K562 (cell line): ENCODE measurements around the gene AGRP. TPM values are rescaled to one million over a fixed set of nuclear protein-coding genes. Genes with fewer than 3 reads are reported as not detected.

ENCODE experiments used
- ATAC-seq: fragments of 200-7000 bp; cut with Tn5 transposase; 3 replicates; pipeline ENCODE4 v1.9.1; 2020; ENCODE audit warnings: moderate library complexity
- BruUV-seq: library from RNA; stranded (reverse); fragments of 400-500 nt; replicated peaks from 2 replicates; lab custom pipeline; 2021; lab: Mats Ljungman, UMichigan
- CTCF ChIA-PET: fragments of 300-600 bp; formaldehyde crosslinking; extraction: SDS; loops from one replicate; lab custom pipeline; 2021; ENCODE audit warnings: low intra/inter-chr PET ratio; lab: Yijun Ruan, JAX
- POLR2A ChIA-PET: fragments of 300-600, 350-650 bp; sonication (Branson Sonifier 250); formaldehyde crosslinking; extraction: SDS; loops from one replicate; lab custom pipeline; 2021; ENCODE audit warnings: antibody characterized with exemption, inconsistent platforms; lab: Yijun Ruan, JAX
- DNase-seq, 4 experiments: peaks; one replicate each; pipeline versions ENCODE4 v3.0.0 to v3.0.0-alpha.2; 2011 to 2018; ENCODE audit warnings: low spot score in 3 of 4, mixed read lengths in 3 of 4; ENCODE audit errors: extremely low read depth in 1 of 4
- FAIRE-seq: peaks from 2 replicates; lab custom pipeline; 2011; peaks lifted over from hg19 to GRCh38; lab: Jason Lieb, UNC
- H2AFZ ChIP-seq: 2 replicates; pipeline ENCODE4 v1.6.0; 2011; ENCODE audit warnings: low read depth, low read length, control low read depth, inconsistent platforms
- H3K27ac ChIP-seq: fragments of 200-600 bp; 3 replicates; pipeline ENCODE4 v1.8.0; 2011; ENCODE audit warnings: low read depth, mild to moderate bottlenecking, control low read depth, inconsistent platforms, low read length, moderate library complexity, mixed read lengths; ENCODE audit errors: extremely low read depth
- H3K27me3 ChIP-seq, 2 experiments: fragments of 300-600 bp in 1 of 2; 2 replicates in 1 of 2; 3 replicates in 1 of 2; pipeline versions ENCODE4 v1.6.0 to v1.8.0; 2011; ENCODE audit warnings: inconsistent platforms in 2 of 2, low read length in 2 of 2, mild to moderate bottlenecking in 1 of 2, mixed read lengths in 1 of 2, moderate library complexity in 1 of 2; ENCODE audit not compliant: control insufficient read depth in 2 of 2, insufficient read depth in 2 of 2
- H3K36me3 ChIP-seq: fragments of 300-600 bp; 3 replicates; pipeline ENCODE4 v1.8.0; 2011; ENCODE audit warnings: mild to moderate bottlenecking, low read length, inconsistent platforms; ENCODE audit not compliant: control insufficient read depth, insufficient read depth
- H3K4me1 ChIP-seq, 2 experiments: fragments of 200-600 bp in 1 of 2; replicated peaks in 1 of 2; 2 replicates in 1 of 2; 3 replicates in 1 of 2; pipeline versions ENCODE4 v1.5.1 to v1.8.0; 2011; ENCODE audit warnings: inconsistent platforms in 2 of 2, low read length in 2 of 2, mild to moderate bottlenecking in 1 of 2, mixed read lengths in 1 of 2, moderate library complexity in 1 of 2; ENCODE audit not compliant: control insufficient read depth in 2 of 2, insufficient read depth in 2 of 2
- H3K4me2 ChIP-seq: 2 replicates; pipeline ENCODE4 v1.6.1; 2011; ENCODE audit warnings: low read length, control low read depth, inconsistent platforms, mixed read lengths; ENCODE audit not compliant: insufficient read depth
- H3K4me3 ChIP-seq: fragments of 200-600 bp; sonication (generic), shearing (Covaris generic); 2 replicates; pipeline ENCODE4 v1.5.1; 2016; ENCODE audit warnings: control low read depth, inconsistent platforms
- H3K79me2 ChIP-seq: fragments of 200-600 bp; 3 replicates; pipeline ENCODE4 v1.8.0; 2011; ENCODE audit warnings: low read length, inconsistent platforms; ENCODE audit not compliant: control insufficient read depth, insufficient read depth
- H3K9ac ChIP-seq, 2 experiments: 2 replicates each; pipeline versions ENCODE4 v1.6.0 to v1.6.1; 2011; ENCODE audit warnings: low read depth in 2 of 2, low read length in 2 of 2, control low read depth in 1 of 2, inconsistent platforms in 1 of 2, mild to moderate bottlenecking in 1 of 2, mixed read lengths in 1 of 2; ENCODE audit not compliant: insufficient read depth in 1 of 2
- H3K9me1 ChIP-seq: one replicate; pipeline ENCODE4 v1.6.0; 2011; ENCODE audit warnings: inconsistent platforms, mild to moderate bottlenecking, low read length, moderate library complexity; ENCODE audit not compliant: control insufficient read depth, insufficient read depth
- H3K9me3 ChIP-seq: replicated peaks from 2 replicates; pipeline ENCODE4 v1.5.1; 2011; ENCODE audit warnings: low read depth, low read length, inconsistent platforms; ENCODE audit not compliant: control insufficient read depth, insufficient read depth
- H4K20me1 ChIP-seq: replicated peaks from 2 replicates; pipeline ENCODE4 v1.6.1; 2011; ENCODE audit warnings: low read length, inconsistent platforms, mixed read lengths; ENCODE audit not compliant: control insufficient read depth, insufficient read depth
- FOXM1 ChIP-seq, 2 experiments: fragments of 450-650 bp in 1 of 2; sonication (generic) in 1 of 2; formaldehyde crosslinking in 1 of 2; IDR thresholded peaks; 2 replicates each; pipeline versions ENCODE4 v1.6.1 to v1.9.0; 2017 to 2022; ENCODE audit warnings: low read depth in 2 of 2, mild to moderate bottlenecking in 2 of 2, missing genetic modification reagents in 1 of 2, moderate library complexity in 1 of 2
- WGBS: fragments of 100-300 bp; shearing (Covaris generic); methylation state at CpG from one replicate; pipeline ENCODE4 v1.1.6; 2016; ENCODE audit warnings: low coverage, mixed read lengths; ENCODE audit not compliant: insufficient coverage; ENCODE audit errors: missing lambda C conversion rate; 5-methylcytosine and 5-hydroxymethylcytosine counted together
- in situ Hi-C: fragments of 300-500 bp; cut with MboI; formaldehyde crosslinking; loops from 4 replicates; pipeline ENCODE4 v1.15.0; 2018; ENCODE audit warnings: inconsistent platforms, mixed read lengths
- intact Hi-C: fragments of 100-400 bp; cut with micrococcal nuclease; formaldehyde crosslinking; loops from 2 replicates; pipeline ENCODE4 v1.14.2; 2022
- polyA plus RNA-seq, 8 experiments: library from polyadenylated mRNA; depleted of rRNA in 4 of 8; stranded (reverse) in 5 of 8; unstranded in 3 of 8; fragments of >200 nt; fragmentation: Nextera tagmentation in 2 of 8; fragmentation: Illumina TruSeq in 1 of 8; extraction: Ambion mirVana in 2 of 8; extraction: Trizol in 1 of 8; gene quantifications; 2 replicates each; pipeline versions ENCODE4 v1.2.1 to v1.2.3, GENCODE V29; 2011 to 2014; ENCODE audit warnings: inconsistent platforms in 1 of 8, missing spikeins in 1 of 8
- total RNA-seq, 7 experiments: library from RNA; depleted of rRNA in 6 of 7; stranded (reverse); fragments of >200 nt in 6 of 7; fragmentation: Illumina TruSeq in 2 of 7; extraction: Trizol in 2 of 7; gene quantifications; 2 replicates each; pipeline versions ENCODE4 v1.2.1 to v1.2.3, GENCODE V29; 2011 to 2021; ENCODE audit warnings: low replicate concordance in 1 of 7
- TF ChIP-seq, protein P1 (sequence below): fragments of 200-400 bp; formaldehyde crosslinking; IDR thresholded peaks from 2 replicates; pipeline ENCODE4 v1.6.1; 2017; ENCODE audit warnings: mild to moderate bottlenecking, low read depth, low read length, moderate library complexity
- TF ChIP-seq, protein P2 (sequence below), 2 experiments: fragments of 450-650 bp in 1 of 2; sonication (generic) in 1 of 2; formaldehyde crosslinking in 1 of 2; IDR thresholded peaks; 2 replicates each; pipeline versions ENCODE4 v1.7.1 to v1.9.0; 2016 to 2022; ENCODE audit warnings: inconsistent platforms in 1 of 2, mild to moderate bottlenecking in 1 of 2, missing genetic modification reagents in 1 of 2
- TF ChIP-seq, protein P3 (sequence below): fragments of 250-450 bp; sonication (Bioruptor Pico); IDR thresholded peaks from 2 replicates; pipeline ENCODE4 v1.9.0; 2021; ENCODE audit warnings: mild to moderate bottlenecking, inconsistent platforms

The AGRP gene
- total and polyA plus RNA-seq, 9 of the 15 experiments (the other 6 are each of a cell fraction or from before 2014, with no cell fraction given): not detected

DNA sequence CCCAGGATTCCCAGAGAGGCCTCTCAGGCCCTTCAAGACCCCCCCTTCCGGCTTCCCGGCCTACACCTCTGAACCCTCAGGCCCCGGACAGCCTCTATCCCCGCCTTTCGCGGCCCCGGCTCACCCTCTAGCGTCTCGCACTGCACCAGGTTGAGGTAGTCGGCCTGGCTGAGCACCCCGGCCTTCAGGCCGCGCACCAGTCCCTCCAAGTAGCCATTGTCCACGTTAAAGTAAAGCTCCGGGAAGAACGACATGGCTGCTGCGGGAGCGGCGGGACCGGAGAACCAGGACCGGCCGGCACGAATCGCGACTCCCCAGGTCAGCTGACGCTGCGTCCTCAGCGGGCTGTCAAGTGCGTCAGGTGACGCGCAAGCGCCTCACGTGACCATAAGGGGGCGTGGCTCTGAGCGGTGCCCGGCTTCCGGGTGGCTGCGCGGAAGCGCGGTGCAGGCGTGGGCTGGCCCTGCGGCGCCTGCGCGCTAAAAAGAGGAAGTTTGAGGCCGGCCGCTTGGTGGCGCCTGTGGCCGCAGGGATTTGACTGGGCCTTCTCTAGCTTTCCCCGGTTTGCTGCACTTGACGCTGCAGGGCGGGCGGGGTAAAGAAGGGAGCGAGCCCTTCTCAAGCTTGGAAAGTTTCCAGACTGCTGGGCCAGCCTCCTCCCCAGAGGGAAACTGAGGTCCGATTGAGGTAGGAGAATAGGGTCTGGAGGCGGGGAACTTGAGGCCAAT, 2.4 kb downstream of the AGRP start, which contains the start of gene ATP6V0D1:
Gene ATP6V0D1 (minus strand): TSS at position 325 of the 728 bp plus-strand sequence. CDS start 71 bp downstream, at position 254.
- in situ Hi-C loops: no loop called here
- H3K36me3 ChIP-seq: peaks cover 17% of the 10 kb centered on the region; the same call in 2 of the 3 replicates
- under 1% methylated on average over 53 of the region's 57 CpGs for WGBS
- peak within 1 kb of the TSS; percentile 91 to 96 for H3K9ac ChIP-seq
- H3K9me3 ChIP-seq: no peaks in the 10 kb centered on the region
- peak within 1 kb of the TSS; percentile 91 for H3K27ac ChIP-seq
- no TSS peak for BruUV-seq
- H3K4me1 ChIP-seq: peaks cover 22 to 31% of the 10 kb centered on the region in 2 experiments
- intact Hi-C loops: loop anchor here (1.0 kb wide), 1 partner anchor 33 kb away; no protein-coding TSS in a partner anchor
- peak within 1 kb of the TSS; percentile 95 for H2AFZ ChIP-seq
- CTCF ChIA-PET: interaction anchor here (0.5 to 1.6 kb wide), 4 partner anchors 17 to 559 kb away, joined by 3 to 12 read pairs (median 3); no protein-coding TSS in a partner anchor
- FAIRE-seq (peak; percentile 94), ATAC-seq (peak; percentile 93), DNase-seq (peak; percentile 96 to 99 (median 97))
- POLR2A ChIA-PET: interaction anchor here (0.5 to 2.0 kb wide), 8 partner anchors 9 to 738 kb away, joined by 3 to 7 read pairs (median 4); no protein-coding TSS in a partner anchor
- no peaks in the 10 kb centered on the region for H4K20me1 ChIP-seq
- H3K4me2 ChIP-seq: peak within 1 kb of the TSS; percentile 99
- no peaks in the 10 kb centered on the region for H3K27me3 ChIP-seq
- H3K4me3 ChIP-seq: peak within 1 kb of the TSS; percentile 80
- peaks cover 59% of the 10 kb centered on the region for H3K79me2 ChIP-seq
- no peaks in the 10 kb centered on the region for H3K9me1 ChIP-seq
- TF ChIP-seq, protein P1, sequence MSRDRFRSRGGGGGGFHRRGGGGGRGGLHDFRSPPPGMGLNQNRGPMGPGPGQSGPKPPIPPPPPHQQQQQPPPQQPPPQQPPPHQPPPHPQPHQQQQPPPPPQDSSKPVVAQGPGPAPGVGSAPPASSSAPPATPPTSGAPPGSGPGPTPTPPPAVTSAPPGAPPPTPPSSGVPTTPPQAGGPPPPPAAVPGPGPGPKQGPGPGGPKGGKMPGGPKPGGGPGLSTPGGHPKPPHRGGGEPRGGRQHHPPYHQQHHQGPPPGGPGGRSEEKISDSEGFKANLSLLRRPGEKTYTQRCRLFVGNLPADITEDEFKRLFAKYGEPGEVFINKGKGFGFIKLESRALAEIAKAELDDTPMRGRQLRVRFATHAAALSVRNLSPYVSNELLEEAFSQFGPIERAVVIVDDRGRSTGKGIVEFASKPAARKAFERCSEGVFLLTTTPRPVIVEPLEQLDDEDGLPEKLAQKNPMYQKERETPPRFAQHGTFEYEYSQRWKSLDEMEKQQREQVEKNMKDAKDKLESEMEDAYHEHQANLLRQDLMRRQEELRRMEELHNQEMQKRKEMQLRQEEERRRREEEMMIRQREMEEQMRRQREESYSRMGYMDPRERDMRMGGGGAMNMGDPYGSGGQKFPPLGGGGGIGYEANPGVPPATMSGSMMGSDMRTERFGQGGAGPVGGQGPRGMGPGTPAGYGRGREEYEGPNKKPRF: no peak
- 0 out of 2 replicates have a peak, but pooled peaks have one; percentile 7 for TF ChIP-seq FOXM1 (IDR thresholded peaks at IDR 0.05; ENCODE audit: low read depth)
- no peak for TF ChIP-seq FOXM1 (CRISPR knock-in tag; IDR thresholded peaks at IDR 0.05; ENCODE audit: low read depth)
- TF ChIP-seq, protein P2, sequence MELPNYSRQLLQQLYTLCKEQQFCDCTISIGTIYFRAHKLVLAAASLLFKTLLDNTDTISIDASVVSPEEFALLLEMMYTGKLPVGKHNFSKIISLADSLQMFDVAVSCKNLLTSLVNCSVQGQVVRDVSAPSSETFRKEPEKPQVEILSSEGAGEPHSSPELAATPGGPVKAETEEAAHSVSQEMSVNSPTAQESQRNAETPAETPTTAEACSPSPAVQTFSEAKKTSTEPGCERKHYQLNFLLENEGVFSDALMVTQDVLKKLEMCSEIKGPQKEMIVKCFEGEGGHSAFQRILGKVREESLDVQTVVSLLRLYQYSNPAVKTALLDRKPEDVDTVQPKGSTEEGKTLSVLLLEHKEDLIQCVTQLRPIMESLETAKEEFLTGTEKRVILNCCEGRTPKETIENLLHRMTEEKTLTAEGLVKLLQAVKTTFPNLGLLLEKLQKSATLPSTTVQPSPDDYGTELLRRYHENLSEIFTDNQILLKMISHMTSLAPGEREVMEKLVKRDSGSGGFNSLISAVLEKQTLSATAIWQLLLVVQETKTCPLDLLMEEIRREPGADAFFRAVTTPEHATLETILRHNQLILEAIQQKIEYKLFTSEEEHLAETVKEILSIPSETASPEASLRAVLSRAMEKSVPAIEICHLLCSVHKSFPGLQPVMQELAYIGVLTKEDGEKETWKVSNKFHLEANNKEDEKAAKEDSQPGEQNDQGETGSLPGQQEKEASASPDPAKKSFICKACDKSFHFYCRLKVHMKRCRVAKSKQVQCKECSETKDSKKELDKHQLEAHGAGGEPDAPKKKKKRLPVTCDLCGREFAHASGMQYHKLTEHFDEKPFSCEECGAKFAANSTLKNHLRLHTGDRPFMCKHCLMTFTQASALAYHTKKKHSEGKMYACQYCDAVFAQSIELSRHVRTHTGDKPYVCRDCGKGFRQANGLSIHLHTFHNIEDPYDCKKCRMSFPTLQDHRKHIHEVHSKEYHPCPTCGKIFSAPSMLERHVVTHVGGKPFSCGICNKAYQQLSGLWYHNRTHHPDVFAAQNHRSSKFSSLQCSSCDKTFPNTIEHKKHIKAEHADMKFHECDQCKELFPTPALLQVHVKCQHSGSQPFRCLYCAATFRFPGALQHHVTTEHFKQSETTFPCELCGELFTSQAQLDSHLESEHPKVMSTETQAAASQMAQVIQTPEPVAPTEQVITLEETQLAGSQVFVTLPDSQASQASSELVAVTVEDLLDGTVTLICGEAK (IDR thresholded peaks at IDR 0.05): peak; percentile 67
- TF ChIP-seq, protein P2 (CRISPR knock-in tag; IDR thresholded peaks at IDR 0.05): no peak
- TF ChIP-seq, protein P3, sequence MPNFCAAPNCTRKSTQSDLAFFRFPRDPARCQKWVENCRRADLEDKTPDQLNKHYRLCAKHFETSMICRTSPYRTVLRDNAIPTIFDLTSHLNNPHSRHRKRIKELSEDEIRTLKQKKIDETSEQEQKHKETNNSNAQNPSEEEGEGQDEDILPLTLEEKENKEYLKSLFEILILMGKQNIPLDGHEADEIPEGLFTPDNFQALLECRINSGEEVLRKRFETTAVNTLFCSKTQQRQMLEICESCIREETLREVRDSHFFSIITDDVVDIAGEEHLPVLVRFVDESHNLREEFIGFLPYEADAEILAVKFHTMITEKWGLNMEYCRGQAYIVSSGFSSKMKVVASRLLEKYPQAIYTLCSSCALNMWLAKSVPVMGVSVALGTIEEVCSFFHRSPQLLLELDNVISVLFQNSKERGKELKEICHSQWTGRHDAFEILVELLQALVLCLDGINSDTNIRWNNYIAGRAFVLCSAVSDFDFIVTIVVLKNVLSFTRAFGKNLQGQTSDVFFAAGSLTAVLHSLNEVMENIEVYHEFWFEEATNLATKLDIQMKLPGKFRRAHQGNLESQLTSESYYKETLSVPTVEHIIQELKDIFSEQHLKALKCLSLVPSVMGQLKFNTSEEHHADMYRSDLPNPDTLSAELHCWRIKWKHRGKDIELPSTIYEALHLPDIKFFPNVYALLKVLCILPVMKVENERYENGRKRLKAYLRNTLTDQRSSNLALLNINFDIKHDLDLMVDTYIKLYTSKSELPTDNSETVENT (CRISPR knock-in tag): peak; percentile 42
